Right lobe of liver (tissue), 4 donors: Measurements from ENCODE around the gene KMT2C.

Experiments
- POLR2A ChIP-seq: fragments of 450-650 bp; IDR thresholded peaks from one replicate; pipeline ENCODE4 v1.6.1; 2017; ENCODE audit warnings: antibody characterized with exemption, mild to moderate bottlenecking
- TF ChIP-seq, protein P1 (sequence below), 4 donors: fragments of 200-600 bp in 3 of 4; fragments of 450-650 bp in 1 of 4; IDR thresholded peaks; one replicate each; pipeline versions ENCODE4 v1.5.1 to v1.8.0; 2016 to 2022; ENCODE audit warnings: antibody characterized with exemption in 4 of 4, mild to moderate bottlenecking in 2 of 4
- donor health status: DM: no; HTN: no; CAD: no.
- donor health status: DM: no; HTN: no; CAD: no.
- donor health status: DM: no; HTN: yes; CAD: no.

DNA sequence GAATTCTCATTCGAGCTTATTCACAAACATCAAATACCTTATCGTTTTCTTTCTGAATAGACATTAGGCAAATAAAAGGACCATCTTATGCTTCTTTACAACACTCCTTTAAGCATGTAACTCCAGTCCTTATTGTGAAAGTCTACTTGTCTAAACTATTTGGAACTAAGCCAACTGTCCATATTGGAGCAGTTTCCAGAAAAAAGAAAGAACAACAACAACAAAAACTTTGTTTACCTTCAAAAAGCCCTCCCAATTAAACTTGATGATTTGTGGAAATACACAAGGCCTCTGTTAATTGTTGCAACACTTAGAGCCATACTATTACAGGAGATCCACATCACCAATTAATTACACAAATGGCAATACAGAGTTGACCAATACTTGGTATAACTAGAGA lies 246.7 kb downstream of the KMT2C start:
- no peak for TF ChIP-seq POLR2A
- TF ChIP-seq, protein P1, sequence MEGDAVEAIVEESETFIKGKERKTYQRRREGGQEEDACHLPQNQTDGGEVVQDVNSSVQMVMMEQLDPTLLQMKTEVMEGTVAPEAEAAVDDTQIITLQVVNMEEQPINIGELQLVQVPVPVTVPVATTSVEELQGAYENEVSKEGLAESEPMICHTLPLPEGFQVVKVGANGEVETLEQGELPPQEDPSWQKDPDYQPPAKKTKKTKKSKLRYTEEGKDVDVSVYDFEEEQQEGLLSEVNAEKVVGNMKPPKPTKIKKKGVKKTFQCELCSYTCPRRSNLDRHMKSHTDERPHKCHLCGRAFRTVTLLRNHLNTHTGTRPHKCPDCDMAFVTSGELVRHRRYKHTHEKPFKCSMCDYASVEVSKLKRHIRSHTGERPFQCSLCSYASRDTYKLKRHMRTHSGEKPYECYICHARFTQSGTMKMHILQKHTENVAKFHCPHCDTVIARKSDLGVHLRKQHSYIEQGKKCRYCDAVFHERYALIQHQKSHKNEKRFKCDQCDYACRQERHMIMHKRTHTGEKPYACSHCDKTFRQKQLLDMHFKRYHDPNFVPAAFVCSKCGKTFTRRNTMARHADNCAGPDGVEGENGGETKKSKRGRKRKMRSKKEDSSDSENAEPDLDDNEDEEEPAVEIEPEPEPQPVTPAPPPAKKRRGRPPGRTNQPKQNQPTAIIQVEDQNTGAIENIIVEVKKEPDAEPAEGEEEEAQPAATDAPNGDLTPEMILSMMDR (IDR thresholded peaks at IDR 0.05) = no peak
